ENCODE data around the gene TECTA.
A peak's percentile ranks its signal among the peaks of the same experiment; 100 is the strongest.

The TECTA gene

GRCh38 chr11:121194731-121195596, 93.9 kb downstream of the TECTA start:
- DNase-seq, result peak; percentile 66

- no peak for DNase-seq
Observed at GRCh38 chr11:121198491-121198890, 97.4 kb downstream of the TECTA start.

GRCh38 chr11:121199516-121199915, 98.5 kb downstream of the TECTA start:
- no peak for DNase-seq

- DNase-seq, result no peak
Observed at GRCh38 chr11:121206810-121207209, 105.8 kb downstream of the TECTA start.

- no peak for DNase-seq
Observed at GRCh38 chr11:121207485-121208115, 106.6 kb downstream of the TECTA start.

GRCh38 chr11:121210445-121211080, 109.5 kb downstream of the TECTA start:
- DNase-seq, result no peak

GRCh38 chr11:121211626-121212025, 110.6 kb downstream of the TECTA start:
- no peak for DNase-seq

- DNase-seq, result no peak
Observed at GRCh38 chr11:121212536-121213361, 111.7 kb downstream of the TECTA start.

- no peak for DNase-seq
Observed at GRCh38 chr11:121213362-121213893, 112.4 kb downstream of the TECTA start.

- no peak for DNase-seq
Observed at GRCh38 chr11:121214861-121215260, 113.8 kb downstream of the TECTA start.

GRCh38 chr11:121221496-121222200, 120.6 kb downstream of the TECTA start:
- DNase-seq, result no peak

GRCh38 chr11:121223161-121223560, 122.1 kb downstream of the TECTA start:
- DNase-seq, result no peak

GRCh38 chr11:121225382-121225781, 124.3 kb downstream of the TECTA start:
- DNase-seq, result no peak

- DNase-seq, result no peak
Observed at GRCh38 chr11:121226415-121227263, 125.6 kb downstream of the TECTA start.

GRCh38 chr11:121228851-121229250, 127.8 kb downstream of the TECTA start:
- no peak for DNase-seq

GRCh38 chr11:121229495-121230215, 128.6 kb downstream of the TECTA start:
- no peak for DNase-seq

GRCh38 chr11:121231576-121232278, 130.7 kb downstream of the TECTA start:
- DNase-seq, result no peak

GRCh38 chr11:121235057-121235456, 134.0 kb downstream of the TECTA start:
- no peak for DNase-seq
